ENCODE results near the gene MRPL22.

GRCh38 chr5:154968953-154969352 lies 28.1 kb downstream of the MRPL22 start:
- no peak for TF ChIP-seq POLR2A (IDR thresholded peaks at IDR 0.05; ENCODE audit: low read depth, low read length)
- TF ChIP-seq TAF1 (IDR thresholded peaks at IDR 0.05; ENCODE audit: low read depth, low read length) = no peak
- TF ChIP-seq POLR2AphosphoS5 (IDR thresholded peaks at IDR 0.05; ENCODE audit: low read depth, low read length) = no peak
- no peak for TF ChIP-seq PAX5 (IDR thresholded peaks at IDR 0.05; ENCODE audit: insufficient read depth, low read length, severe bottlenecking)
- no peak for TF ChIP-seq SPI1 (IDR thresholded peaks at IDR 0.05; ENCODE audit: low read depth, low read length)
- no peak for TF ChIP-seq POU2F2 (IDR thresholded peaks at IDR 0.05; ENCODE audit: low read depth, low read length)

All from GM12891 (cell line).